GM20000 (cell line): Measurements from ENCODE around the gene IFIT2.

ENCODE experiments used
- DNase-seq: peaks from one replicate; pipeline ENCODE4 v3.0.0; 2012; ENCODE audit warnings: low spot score
- CTCF ChIP-seq: IDR thresholded peaks from 2 replicates; pipeline ENCODE4 v1.5.1; 2012; ENCODE audit warnings: mild to moderate bottlenecking, control low read depth; ENCODE audit errors: extremely low read depth, missing control alignments

The IFIT2 gene

GRCh38 chr10:89351780-89352597 is 50.1 kb downstream of the IFIT2 start:
- no peak for TF ChIP-seq CTCF
- DNase-seq = peak; percentile 32

DNA sequence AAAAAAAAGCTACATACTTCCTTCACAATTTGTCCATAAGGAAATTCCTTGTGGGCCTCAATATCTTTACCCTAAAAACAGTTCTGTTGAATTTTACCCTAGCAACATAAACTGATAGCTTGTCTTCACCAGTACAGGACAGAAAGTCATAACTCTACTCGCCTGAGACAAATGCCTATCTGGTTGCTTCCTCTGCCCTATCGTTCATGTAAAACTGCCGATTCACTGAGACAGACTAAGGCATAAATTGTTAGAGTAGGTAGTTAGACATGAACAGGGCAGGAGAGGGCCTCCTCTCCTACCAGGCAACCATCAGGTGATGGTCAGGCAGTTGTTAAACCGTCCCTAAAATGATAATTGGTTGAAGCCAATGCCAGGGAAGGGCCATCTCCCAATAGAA is 51.0 kb downstream of the IFIT2 start:
- no peak for TF ChIP-seq CTCF
- no peak for DNase-seq

DNA sequence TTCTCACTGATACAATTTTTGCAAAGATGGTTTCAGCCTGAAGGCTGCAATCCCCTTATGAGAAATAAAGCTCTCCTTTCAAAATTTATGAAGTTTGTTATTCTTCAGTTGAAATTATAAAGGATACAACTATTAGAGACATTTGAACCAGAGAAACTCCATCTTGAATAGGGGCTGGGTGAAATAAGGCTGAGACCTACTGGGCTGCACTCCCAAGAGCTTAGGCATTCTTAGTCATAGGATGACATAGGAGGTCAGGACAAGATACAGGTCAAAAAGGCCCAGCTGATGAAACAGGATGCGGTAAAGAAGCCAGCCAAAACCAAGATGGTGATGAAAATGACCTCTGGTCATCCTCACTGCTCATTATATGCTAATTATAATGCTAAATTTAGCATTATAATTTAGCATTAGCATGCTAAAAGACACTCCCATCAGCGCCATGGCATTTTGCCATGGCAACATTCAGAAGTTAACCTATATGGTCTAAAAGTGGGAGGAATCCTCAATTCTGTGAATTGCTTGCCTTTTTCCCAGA is 53.6 kb downstream of the IFIT2 start:
- TF ChIP-seq CTCF = no peak
- no peak for DNase-seq

DNA sequence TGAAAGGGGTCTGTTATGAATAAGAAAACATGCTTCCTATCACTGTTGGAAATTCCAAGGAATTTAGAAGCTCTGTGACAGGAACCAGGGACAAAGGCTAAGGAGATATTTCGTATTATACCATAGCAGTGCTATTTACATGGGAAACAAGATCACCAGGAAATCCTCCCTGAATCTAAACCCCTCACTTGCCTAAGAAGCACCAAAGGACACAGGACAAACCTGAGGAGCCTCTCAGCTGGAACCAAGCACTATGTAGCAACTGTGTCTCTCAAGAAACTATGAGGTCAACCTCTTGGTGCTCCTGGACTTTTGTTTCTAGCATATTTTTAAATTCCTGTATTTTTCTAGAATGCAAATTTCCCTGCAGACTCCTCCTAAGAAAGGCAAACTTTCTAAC is 55.2 kb downstream of the IFIT2 start:
- no peak for DNase-seq
- TF ChIP-seq CTCF = no peak

DNA sequence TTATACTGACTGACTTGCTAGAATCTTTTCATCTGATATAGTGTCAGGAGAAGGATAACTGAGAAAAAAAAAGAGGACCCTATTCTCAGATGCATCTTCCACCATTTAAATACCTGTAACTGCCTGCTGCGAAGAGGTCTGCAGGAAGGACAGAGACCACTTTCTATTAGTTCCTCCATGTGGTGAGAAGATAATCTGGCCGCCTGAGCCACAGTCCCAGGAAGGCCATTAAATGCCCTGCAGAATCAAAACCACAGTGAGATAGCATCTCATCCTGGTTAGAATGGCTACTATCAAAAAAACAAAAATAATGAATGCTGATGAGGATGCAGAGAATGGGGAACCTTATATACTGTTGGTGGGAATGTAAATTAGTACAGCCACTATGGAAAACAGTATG is 56.1 kb downstream of the IFIT2 start:
- DNase-seq = no peak
- no peak for TF ChIP-seq CTCF
